Thoracic aorta (tissue), 2 donors: ENCODE measurements around the gene ALKBH6. TPM values are rescaled to one million over a fixed set of nuclear protein-coding genes. Genes with fewer than 3 reads are reported as not detected.
A peak's percentile ranks its signal among the peaks of the same experiment; 100 is the strongest.

Experiments used
- ATAC-seq: fragments of 150-250 bp; one replicate; pipeline ENCODE4 v1.8.0; 2017; ENCODE audit warnings: low read depth; ENCODE audit not compliant: insufficient number of reproducible peaks, low FRiP score
- DNase-seq: peaks from one replicate; pipeline ENCODE4 v3.0.0-alpha.2; 2020; ENCODE audit warnings: low spot score
- H3K27ac ChIP-seq, 2 donors: fragments of 200-600 bp; sonication (generic); 1 replicate in 1 of 2; 2 replicates in 1 of 2; pipeline ENCODE4 v1.5.1; 2016; ENCODE audit warnings: mild to moderate bottlenecking in 2 of 2, moderate library complexity in 2 of 2
- H3K27me3 ChIP-seq: fragments of 200-600 bp; sonication (generic); replicated peaks from 2 replicates; pipeline ENCODE4 v1.6.0; 2016; ENCODE audit warnings: mild to moderate bottlenecking; ENCODE audit not compliant: insufficient read depth
- H3K36me3 ChIP-seq: fragments of 200-600 bp; sonication (generic); one replicate; pipeline ENCODE4 v1.5.1; 2016
- H3K4me1 ChIP-seq, 2 donors: fragments of 200-600 bp; sonication (generic); 1 replicate in 1 of 2; 2 replicates in 1 of 2; pipeline versions ENCODE4 v1.5.1 to v1.6.0; 2016; ENCODE audit warnings: low read depth in 2 of 2, mild to moderate bottlenecking in 1 of 2; ENCODE audit not compliant: control insufficient read depth in 1 of 2
- H3K4me3 ChIP-seq: fragments of 200-600 bp; sonication (generic); 2 replicates; pipeline ENCODE4 v1.5.1; 2016; ENCODE audit warnings: mild to moderate bottlenecking
- H3K9me3 ChIP-seq: fragments of 200-600 bp; sonication (generic); 2 replicates; pipeline ENCODE4 v1.5.1; 2016
- CTCF ChIP-seq: fragments of 200-600 bp; sonication (generic); IDR thresholded peaks from one replicate; pipeline ENCODE4 v1.5.1; 2019; ENCODE audit warnings: antibody characterized with exemption
- total RNA-seq, 2 donors: library from RNA; depleted of rRNA; stranded (reverse); fragments of >200 nt; gene quantifications; one replicate each; pipeline versions ENCODE4 v1.1.0 to v1.2.3, GENCODE V29; 2016

ALKBH6 gene
- total RNA-seq, result 10 to 100 TPM; 19.8 to 55.8 TPM

- Histone ChIP-seq H3K27ac (peak within 1 kb of the TSS; percentile 80 to 81), H3K4me3 (peak within 1 kb of the TSS; percentile 79), H3K36me3 (peaks cover 10% of the 10 kb centered on the region), H3K27me3 (no peaks in the 10 kb centered on the region), H3K9me3 (no peaks in the 10 kb centered on the region), H3K4me1 (peaks cover 4 to 18% of the 10 kb centered on the region in 2 donors)
- DNase-seq, result peak; percentile 100
- TF ChIP-seq CTCF, result no peak
- ATAC-seq, result peak; percentile 94
Measured at GRCh38 chr19:36014012-36014924, at the start of gene ALKBH6. TSS of gene ALKBH6 (minus strand) at chr19:36014213. CDS start at chr19:36013397, 816 bp downstream.

GRCh38 chr19:36061367-36061766, 47.4 kb upstream of the ALKBH6 start:
- TF ChIP-seq CTCF, result no peak
- H3K4me3 ChIP-seq, result no peak overlapping the region
- DNase-seq (no peak), ATAC-seq (no peak)
- H3K4me1 ChIP-seq, result no peaks in the 10 kb centered on the region
- H3K27ac ChIP-seq, result no peak overlapping the region
- no peaks in the 10 kb centered on the region for H3K27me3 ChIP-seq
- H3K36me3 ChIP-seq, result no peaks in the 10 kb centered on the region
- no peaks in the 10 kb centered on the region for H3K9me3 ChIP-seq

- H3K36me3 ChIP-seq, result no peaks in the 10 kb centered on the region
- no peak overlapping the region for H3K27ac ChIP-seq
- H3K4me3 ChIP-seq, result no peak overlapping the region
- peaks cover 2 to 4% of the 10 kb centered on the region in 2 donors for H3K4me1 ChIP-seq
- H3K27me3 ChIP-seq, result no peaks in the 10 kb centered on the region
- no peak for TF ChIP-seq CTCF
- H3K9me3 ChIP-seq, result no peaks in the 10 kb centered on the region
- ATAC-seq, result no peak
- no peak for DNase-seq
Measured at GRCh38 chr19:36060430-36060829, 46.4 kb upstream of the ALKBH6 start.

GRCh38 chr19:36059180-36059910, 45.3 kb upstream of the ALKBH6 start:
- DNase-seq (no peak), ATAC-seq (no peak)
- no peaks in the 10 kb centered on the region for H3K27me3 ChIP-seq

More at GRCh38 chr19:36059180-36059910, 45.3 kb upstream of the ALKBH6 start:
- H3K4me1 ChIP-seq, result peaks cover 6 to 10% of the 10 kb centered on the region in 2 donors
- no peak for TF ChIP-seq CTCF
- H3K27ac ChIP-seq, result no peak overlapping the region
- no peak overlapping the region for H3K4me3 ChIP-seq
- no peaks in the 10 kb centered on the region for H3K36me3 ChIP-seq
- no peaks in the 10 kb centered on the region for H3K9me3 ChIP-seq
